Muscle layer of colon (tissue), 2 donors: ENCODE results near the gene CCNH.

Experiments used
- H3K27ac ChIP-seq: one replicate; pipeline ENCODE4 v1.7.0; 2013; ENCODE audit warnings: low read depth, mild to moderate bottlenecking, low read length, moderate library complexity
- H3K27me3 ChIP-seq, 2 donors: one replicate each; pipeline ENCODE4 v1.7.0; 2013; ENCODE audit warnings: low read length in 2 of 2, mild to moderate bottlenecking in 2 of 2; ENCODE audit not compliant: insufficient read depth in 2 of 2, control insufficient read depth in 1 of 2
- H3K36me3 ChIP-seq: one replicate; pipeline ENCODE4 v1.7.0; 2013; ENCODE audit warnings: mild to moderate bottlenecking, low read length; ENCODE audit not compliant: insufficient read depth
- H3K4me1 ChIP-seq: one replicate; pipeline ENCODE4 v1.7.0; 2013; ENCODE audit warnings: mild to moderate bottlenecking, low read length; ENCODE audit not compliant: insufficient read depth
- H3K4me3 ChIP-seq, 2 donors: one replicate each; pipeline ENCODE4 v1.7.0; 2013; ENCODE audit warnings: low read length in 2 of 2, low read depth in 1 of 2, mild to moderate bottlenecking in 1 of 2, moderate library complexity in 1 of 2
- H3K9ac ChIP-seq: one replicate; pipeline ENCODE4 v1.7.0; 2013; ENCODE audit warnings: low read length
- H3K9me3 ChIP-seq: one replicate; pipeline ENCODE4 v1.7.0; 2013; ENCODE audit warnings: mild to moderate bottlenecking, low read length
- donor health status: abdominal sarcoma.
- donor health status: Adenocarcinoma of cecum.

The CCNH gene

GRCh38 chr5:87388129-87388528 lies 24.6 kb downstream of the CCNH start:
- H3K9me3 ChIP-seq = no peaks in the 10 kb centered on the region
- no peak overlapping the region for H3K9ac ChIP-seq
- peaks cover 56% of the 10 kb centered on the region for H3K36me3 ChIP-seq
- no peaks in the 10 kb centered on the region for H3K4me1 ChIP-seq
- no peak overlapping the region for H3K27ac ChIP-seq
- H3K4me3 ChIP-seq = no peak overlapping the region
- H3K27me3 ChIP-seq = no peaks in the 10 kb centered on the region

DNA sequence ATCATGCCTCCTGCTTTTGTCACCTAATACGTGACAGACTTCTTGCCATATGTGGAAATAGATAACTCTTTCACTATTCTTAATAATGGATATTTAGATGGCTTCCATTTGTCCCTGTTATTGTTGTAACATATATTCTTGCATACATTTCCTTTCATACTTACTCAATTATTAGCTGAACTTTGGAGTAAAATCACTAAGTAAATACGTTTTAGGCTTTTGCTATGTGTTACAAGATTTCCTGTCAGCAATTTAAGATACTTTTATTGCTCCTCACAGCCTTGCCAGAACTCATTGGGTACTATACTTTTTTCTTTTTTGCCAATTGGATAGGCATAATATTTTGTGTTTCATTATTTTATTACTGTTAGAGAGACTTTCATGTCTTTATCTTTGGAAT lies 26.9 kb downstream of the CCNH start:
- H3K9ac ChIP-seq = no peak overlapping the region
- peaks cover 52% of the 10 kb centered on the region for H3K36me3 ChIP-seq
- peaks cover 4% of the 10 kb centered on the region for H3K4me1 ChIP-seq
- no peak overlapping the region for H3K4me3 ChIP-seq
- no peaks in the 10 kb centered on the region for H3K9me3 ChIP-seq
- no peaks in the 10 kb centered on the region for H3K27me3 ChIP-seq
- no peak overlapping the region for H3K27ac ChIP-seq

DNA sequence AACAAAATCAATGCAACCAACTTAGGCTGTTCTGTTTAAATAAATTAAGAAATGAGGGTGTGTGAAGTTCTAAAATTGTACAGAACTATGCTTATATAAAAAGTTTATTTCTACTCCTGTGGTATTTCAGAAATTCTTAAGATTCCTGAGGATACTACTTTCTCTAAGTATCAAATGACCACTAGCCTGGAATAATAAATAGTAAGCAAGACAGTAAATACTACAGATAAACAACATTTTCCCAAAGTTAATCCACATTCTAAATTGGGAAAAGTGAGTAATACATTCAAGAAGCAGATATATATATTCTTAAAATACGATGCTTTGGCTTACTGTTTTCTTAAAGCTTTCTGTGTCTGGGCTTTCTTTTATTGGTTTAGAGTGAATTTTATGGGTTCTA lies 29.5 kb downstream of the CCNH start:
- Histone ChIP-seq H3K9me3 (no peaks in the 10 kb centered on the region), H3K9ac (no peak overlapping the region), H3K27me3 (no peaks in the 10 kb centered on the region), H3K4me3 (no peak overlapping the region), H3K27ac (no peak overlapping the region), H3K36me3 (peaks cover 45% of the 10 kb centered on the region), H3K4me1 (peaks cover 13% of the 10 kb centered on the region)

DNA sequence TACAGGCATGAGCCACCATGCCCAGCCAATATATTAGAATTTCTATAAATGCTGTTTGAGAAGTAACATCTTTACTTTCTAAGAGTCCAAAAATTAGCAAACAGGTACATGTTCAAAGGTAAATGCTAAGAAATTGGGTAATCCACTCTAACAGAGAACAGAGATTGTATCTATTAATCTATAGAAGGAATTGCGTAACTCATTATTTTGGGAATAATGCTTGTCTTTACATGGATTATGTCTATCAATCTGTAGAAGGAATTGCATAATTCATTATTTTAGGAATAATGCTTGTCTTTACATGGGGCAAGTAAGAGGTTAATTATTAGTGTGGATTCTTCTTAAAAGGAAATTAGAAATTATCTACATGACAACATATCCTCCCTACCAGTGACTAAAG lies 30.5 kb downstream of the CCNH start:
- Histone ChIP-seq H3K27me3 (no peaks in the 10 kb centered on the region), H3K4me3 (no peak overlapping the region), H3K36me3 (peaks cover 40% of the 10 kb centered on the region), H3K4me1 (peaks cover 13% of the 10 kb centered on the region), H3K27ac (no peak overlapping the region), H3K9ac (no peak overlapping the region), H3K9me3 (no peaks in the 10 kb centered on the region)

GRCh38 chr5:87372705-87373104 lies 40.0 kb downstream of the CCNH start:
- Histone ChIP-seq H3K9ac (no peak overlapping the region), H3K27me3 (no peaks in the 10 kb centered on the region), H3K4me3 (no peak overlapping the region), H3K9me3 (no peaks in the 10 kb centered on the region), H3K36me3 (peaks cover 17% of the 10 kb centered on the region), H3K27ac (no peak overlapping the region), H3K4me1 (no peaks in the 10 kb centered on the region)

DNA sequence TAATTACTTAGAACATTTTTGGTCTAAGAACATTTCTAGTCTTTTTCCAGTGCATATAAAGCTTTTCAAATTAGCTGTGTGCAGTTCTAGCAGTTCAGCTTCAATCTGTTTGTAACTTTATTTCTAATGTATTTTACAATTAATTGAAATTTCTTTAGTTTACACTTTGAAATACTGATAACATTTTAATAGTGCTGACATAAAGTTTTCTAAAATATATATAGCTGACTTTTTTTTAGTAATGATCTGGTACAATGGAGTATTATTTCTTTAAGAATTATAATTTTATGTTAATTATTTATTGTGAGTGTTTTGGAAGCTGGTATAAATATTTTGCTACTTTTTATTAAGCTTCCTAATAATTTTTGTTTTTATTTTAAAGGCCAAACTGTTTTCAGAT lies 43.3 kb downstream of the CCNH start:
- Histone ChIP-seq H3K27ac (no peak overlapping the region), H3K36me3 (peaks cover 17% of the 10 kb centered on the region), H3K9ac (no peak overlapping the region), H3K4me1 (no peaks in the 10 kb centered on the region), H3K4me3 (no peak overlapping the region), H3K9me3 (no peaks in the 10 kb centered on the region), H3K27me3 (no peaks in the 10 kb centered on the region)

- no peaks in the 10 kb centered on the region for H3K9me3 ChIP-seq
- peaks cover 17% of the 10 kb centered on the region for H3K36me3 ChIP-seq
- H3K4me3 ChIP-seq = no peak overlapping the region
- no peak overlapping the region for H3K9ac ChIP-seq
- no peaks in the 10 kb centered on the region for H3K27me3 ChIP-seq
- no peaks in the 10 kb centered on the region for H3K4me1 ChIP-seq
- H3K27ac ChIP-seq = no peak overlapping the region
These were observed 44.1 kb downstream of the CCNH start for GRCh38 chr5:87368601-87369000.

GRCh38 chr5:87367243-87367642 lies 45.5 kb downstream of the CCNH start:
- peaks cover 14% of the 10 kb centered on the region for H3K36me3 ChIP-seq
- no peak overlapping the region for H3K9ac ChIP-seq
- no peaks in the 10 kb centered on the region for H3K27me3 ChIP-seq
- H3K4me1 ChIP-seq = no peaks in the 10 kb centered on the region
- no peaks in the 10 kb centered on the region for H3K9me3 ChIP-seq
- H3K4me3 ChIP-seq = no peak overlapping the region
- no peak overlapping the region for H3K27ac ChIP-seq

- H3K9me3 ChIP-seq = no peaks in the 10 kb centered on the region
- H3K27ac ChIP-seq = no peak overlapping the region
- H3K4me3 ChIP-seq = no peak overlapping the region
- peaks cover 3% of the 10 kb centered on the region for H3K36me3 ChIP-seq
- H3K4me1 ChIP-seq = no peaks in the 10 kb centered on the region
- no peaks in the 10 kb centered on the region for H3K27me3 ChIP-seq
- no peak overlapping the region for H3K9ac ChIP-seq
These were observed 51.1 kb downstream of the CCNH start for GRCh38 chr5:87361536-87362213.

DNA sequence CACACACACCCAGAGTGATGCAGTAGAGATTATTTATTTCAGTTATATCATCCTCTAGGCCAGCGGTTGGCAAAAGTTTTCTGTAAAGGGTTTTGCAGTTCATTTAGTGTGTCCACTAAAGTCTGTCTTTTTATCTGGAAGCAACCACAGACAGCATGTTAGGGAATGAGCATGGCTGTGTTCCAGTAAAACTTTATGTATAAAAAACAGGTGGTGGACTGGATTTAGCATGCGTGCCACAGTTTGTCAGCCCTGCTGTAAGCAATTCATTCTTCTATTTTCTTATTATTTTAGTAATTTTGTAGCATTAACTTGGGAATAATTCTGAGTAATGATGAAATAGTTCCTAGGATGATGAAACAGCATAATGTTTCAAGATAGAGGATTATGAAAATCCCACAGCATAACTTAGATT lies 51.7 kb downstream of the CCNH start:
- Histone ChIP-seq H3K9me3 (no peaks in the 10 kb centered on the region), H3K36me3 (peaks cover 3% of the 10 kb centered on the region), H3K27ac (no peak overlapping the region), H3K9ac (no peak overlapping the region), H3K4me3 (no peak overlapping the region), H3K27me3 (no peaks in the 10 kb centered on the region), H3K4me1 (no peaks in the 10 kb centered on the region)

GRCh38 chr5:87360132-87360531 lies 52.6 kb downstream of the CCNH start:
- H3K9ac ChIP-seq = no peak overlapping the region
- H3K9me3 ChIP-seq = no peaks in the 10 kb centered on the region
- no peak overlapping the region for H3K4me3 ChIP-seq
- H3K36me3 ChIP-seq = peaks cover 9% of the 10 kb centered on the region
- no peaks in the 10 kb centered on the region for H3K4me1 ChIP-seq
- H3K27ac ChIP-seq = no peak overlapping the region
- no peaks in the 10 kb centered on the region for H3K27me3 ChIP-seq

- H3K4me3 ChIP-seq = no peak overlapping the region
- no peak overlapping the region for H3K9ac ChIP-seq
- no peaks in the 10 kb centered on the region for H3K27me3 ChIP-seq
- H3K9me3 ChIP-seq = no peaks in the 10 kb centered on the region
- H3K4me1 ChIP-seq = no peaks in the 10 kb centered on the region
- no peak overlapping the region for H3K27ac ChIP-seq
- peaks cover 17% of the 10 kb centered on the region for H3K36me3 ChIP-seq
These were observed 53.6 kb downstream of the CCNH start for GRCh38 chr5:87359106-87359505.
